ENCODE data around the gene FLNB.

FLNB gene

GRCh38 chr3:58144478-58145325, 136.5 kb downstream of the FLNB start:
- DNase-seq, result no peak

DNA sequence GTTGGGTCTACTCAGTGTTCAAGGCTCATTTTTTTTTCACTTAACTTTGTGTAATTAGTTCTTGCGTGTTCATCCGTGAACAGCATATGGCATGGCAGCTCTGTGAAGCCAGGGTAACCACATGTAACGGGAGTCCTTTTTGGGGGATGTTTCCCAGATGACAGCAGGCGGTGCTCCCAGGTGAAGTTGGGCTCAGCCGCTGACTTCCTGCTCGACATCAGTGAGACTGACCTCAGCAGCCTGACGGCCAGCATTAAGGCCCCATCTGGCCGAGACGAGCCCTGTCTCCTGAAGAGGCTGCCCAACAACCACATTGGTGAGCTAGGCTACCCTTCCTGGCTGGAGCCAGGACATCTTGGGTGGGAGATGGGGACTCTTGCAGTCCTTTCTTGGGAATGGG, 139.8 kb downstream of the FLNB start:
- no peak for DNase-seq

- no peak for DNase-seq
These were observed 142.0 kb downstream of the FLNB start for GRCh38 chr3:58150130-58150809.

GRCh38 chr3:58150810-58151199, 142.6 kb downstream of the FLNB start:
- no peak for DNase-seq

- DNase-seq, result no peak
These were observed 143.4 kb downstream of the FLNB start for GRCh38 chr3:58151637-58152036.

GRCh38 chr3:58152225-58153015, 144.2 kb downstream of the FLNB start:
- DNase-seq, result no peak

DNA sequence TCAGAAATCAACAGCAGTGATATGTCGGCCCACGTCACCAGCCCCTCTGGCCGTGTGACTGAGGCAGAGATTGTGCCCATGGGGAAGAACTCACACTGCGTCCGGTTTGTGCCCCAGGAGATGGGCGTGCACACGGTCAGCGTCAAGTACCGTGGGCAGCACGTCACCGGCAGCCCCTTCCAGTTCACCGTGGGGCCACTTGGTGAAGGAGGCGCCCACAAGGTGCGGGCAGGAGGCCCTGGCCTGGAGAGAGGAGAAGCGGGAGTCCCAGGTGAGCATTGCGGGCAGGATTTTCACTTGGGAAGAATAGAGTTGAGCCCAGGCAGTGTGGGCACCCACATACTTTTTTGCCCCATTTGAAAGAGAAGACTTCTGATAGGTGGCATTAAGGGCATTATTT, 145.1 kb downstream of the FLNB start:
- no peak for DNase-seq

GRCh38 chr3:58154626-58155449, 146.6 kb downstream of the FLNB start:
- DNase-seq, result no peak

GRCh38 chr3:58155838-58156237, 147.6 kb downstream of the FLNB start:
- DNase-seq, result no peak

GRCh38 chr3:58157700-58158099, 149.5 kb downstream of the FLNB start:
- no peak for DNase-seq

GRCh38 chr3:58158442-58159153, 150.4 kb downstream of the FLNB start:
- DNase-seq, result no peak

DNA sequence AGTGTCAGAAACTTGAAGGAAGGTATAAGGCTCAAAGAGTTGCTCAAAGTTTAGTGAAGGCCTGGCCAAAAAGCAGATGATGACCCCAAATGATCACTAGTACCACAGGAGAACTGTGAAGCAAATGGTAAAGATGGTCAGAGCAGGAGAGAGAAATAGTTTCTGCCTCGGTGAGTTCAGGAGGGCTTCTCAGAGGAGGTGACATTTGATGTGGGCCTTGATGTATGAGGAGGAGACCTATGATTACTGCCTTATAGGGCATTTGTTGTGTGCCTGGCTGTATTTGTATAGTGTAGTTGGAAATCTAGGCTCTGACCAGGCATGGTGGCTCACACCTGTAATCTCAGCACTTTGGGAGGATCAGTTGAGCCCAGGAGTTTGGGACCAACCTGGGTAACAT, 152.2 kb downstream of the FLNB start:
- DNase-seq, result no peak

GRCh38 chr3:58161435-58162398, 153.5 kb downstream of the FLNB start:
- no peak for DNase-seq

DNA sequence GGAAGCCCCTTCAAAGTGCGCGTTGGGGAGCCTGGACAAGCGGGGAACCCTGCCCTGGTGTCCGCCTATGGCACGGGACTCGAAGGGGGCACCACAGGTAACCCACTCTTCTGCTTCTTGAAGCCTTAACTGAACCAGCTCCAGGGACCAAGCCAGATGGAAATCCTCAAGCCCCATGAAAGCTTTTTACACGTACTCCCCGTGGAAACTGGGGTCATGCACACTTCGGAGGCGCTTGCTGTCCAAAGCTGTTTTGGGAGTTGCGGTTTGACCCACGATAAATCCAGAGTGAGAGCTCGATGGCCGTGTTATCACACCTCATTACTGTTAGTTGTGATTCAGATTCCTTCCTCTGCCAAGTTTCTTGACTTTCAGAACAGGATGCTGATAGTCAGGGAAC, 155.0 kb downstream of the FLNB start:
- DNase-seq, result no peak

DNA sequence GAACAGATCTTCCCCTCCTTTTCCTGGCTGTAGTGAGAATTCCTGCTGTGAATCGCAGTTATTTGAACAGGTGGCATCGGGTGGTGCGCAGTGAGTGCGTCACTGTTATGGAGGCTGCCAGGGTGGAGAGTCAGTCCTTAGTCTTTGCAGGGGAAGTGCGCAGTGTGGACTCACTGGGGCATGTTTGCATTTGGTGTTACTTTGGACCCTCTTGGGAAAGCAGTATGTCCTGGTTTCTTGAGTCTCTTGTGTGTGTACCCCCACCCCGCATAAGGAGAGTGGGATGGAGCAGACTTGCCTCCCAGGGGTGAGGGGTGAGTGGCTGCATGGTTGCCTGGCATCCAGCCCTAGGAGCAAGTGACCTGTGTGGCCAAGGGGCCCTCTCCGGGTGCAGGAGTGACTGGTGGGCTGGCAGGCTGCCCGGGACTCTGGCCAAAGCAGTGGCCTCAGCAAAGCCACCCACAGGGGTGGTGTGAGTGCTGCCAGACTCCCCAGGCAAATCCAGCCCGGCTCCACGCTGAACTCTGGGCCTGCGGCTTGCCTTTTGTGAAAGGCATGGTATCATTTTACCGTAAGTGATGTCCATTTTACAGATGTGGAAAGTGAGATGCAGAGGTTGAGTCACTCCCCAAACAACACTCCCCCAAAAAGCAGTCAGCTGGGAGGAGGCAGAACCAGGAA, 156.1 kb downstream of the FLNB start:
- no peak for DNase-seq

DNA sequence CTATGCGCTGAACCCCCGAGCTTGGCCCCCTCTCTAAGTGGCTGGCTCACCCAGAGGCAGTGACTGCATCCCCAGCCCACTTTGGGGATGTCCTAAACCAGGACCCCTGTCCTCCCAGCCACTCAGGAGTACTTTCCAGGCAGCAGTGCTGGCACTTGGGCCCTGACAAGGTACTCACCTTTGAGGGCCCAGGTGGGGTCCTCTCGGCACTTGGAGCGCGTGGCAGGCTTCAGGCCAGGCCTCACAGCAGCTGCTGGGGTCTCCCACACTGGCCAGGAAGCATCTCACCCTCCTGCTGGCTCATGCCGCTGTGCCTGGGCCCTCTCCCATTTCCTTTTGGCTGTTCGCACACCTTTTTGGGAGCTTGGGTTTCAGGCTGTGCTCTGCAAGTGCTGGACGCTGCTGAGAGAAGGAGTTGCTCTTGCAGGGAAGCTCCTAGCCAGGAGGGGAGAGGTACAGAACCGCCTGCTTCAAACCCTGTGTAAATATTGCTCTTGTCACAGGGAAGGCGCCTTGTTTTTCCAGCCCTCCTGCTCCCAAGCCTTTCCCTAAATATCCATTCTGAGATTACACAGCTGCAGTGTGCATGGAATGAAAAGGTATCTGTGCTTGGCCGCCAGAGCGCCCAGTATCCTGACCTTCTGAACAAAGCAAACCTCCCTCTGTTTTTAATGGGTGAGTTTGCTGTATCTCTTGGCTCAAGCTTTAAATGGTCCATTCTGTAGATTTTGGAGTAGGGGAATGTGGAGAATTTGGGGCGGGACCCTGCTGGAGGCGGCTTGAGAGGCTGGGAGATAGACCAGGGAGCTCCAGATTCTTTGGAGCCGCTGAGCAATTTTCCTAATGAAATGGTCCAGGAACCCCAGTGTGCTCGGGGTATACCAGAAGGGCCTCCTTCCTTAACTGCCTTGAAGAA, 156.9 kb downstream of the FLNB start:
- DNase-seq, result no peak

DNA sequence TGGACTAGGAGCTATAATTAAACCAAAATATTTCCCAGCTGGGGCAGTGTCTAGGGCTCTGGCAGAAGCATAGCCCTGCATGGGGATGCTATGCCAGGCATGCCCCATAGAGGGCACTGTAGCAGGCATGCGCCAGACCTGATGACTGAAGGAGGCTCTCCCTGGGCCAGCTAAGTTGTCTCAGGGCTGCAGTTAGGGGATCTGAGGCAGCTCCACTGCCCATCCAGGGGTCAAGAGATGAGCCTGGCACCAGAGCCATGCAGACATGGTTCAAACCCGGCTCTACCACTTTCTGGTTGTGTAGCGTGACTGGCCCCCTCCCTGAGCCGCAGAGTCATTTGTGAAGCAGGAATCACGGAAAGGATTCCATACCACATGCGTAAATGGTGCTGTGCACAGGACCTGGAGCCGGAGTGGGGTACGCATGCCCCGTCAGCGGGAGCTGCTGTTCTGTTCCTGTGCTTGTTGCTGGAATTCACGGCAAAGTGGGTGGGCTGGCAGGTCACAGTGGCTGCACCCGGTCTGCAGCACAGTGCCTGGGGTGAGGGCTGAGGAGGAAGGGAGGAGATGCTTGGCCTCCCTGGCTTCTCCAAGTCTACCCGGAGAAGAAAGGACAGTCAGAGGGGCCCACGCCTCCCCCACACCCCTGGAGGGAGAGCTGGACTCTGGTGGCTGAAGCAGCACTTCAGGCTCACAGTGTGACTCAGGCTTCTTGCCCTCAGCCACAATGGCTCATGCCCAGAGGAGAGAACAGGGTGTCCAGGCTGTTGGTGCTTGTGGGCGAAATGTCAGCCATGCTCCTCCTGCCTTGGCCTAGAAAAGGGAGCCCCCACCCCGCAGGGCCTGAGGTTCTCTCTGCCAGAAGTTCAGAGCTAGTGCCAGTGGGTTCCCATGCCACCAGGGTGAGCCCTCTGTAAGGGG, 159.5 kb downstream of the FLNB start:
- DNase-seq, result no peak

- DNase-seq, result no peak
These were observed 160.3 kb downstream of the FLNB start for GRCh38 chr3:58168498-58168897.
